ENCODE data around the gene FOSL2.

DNA sequence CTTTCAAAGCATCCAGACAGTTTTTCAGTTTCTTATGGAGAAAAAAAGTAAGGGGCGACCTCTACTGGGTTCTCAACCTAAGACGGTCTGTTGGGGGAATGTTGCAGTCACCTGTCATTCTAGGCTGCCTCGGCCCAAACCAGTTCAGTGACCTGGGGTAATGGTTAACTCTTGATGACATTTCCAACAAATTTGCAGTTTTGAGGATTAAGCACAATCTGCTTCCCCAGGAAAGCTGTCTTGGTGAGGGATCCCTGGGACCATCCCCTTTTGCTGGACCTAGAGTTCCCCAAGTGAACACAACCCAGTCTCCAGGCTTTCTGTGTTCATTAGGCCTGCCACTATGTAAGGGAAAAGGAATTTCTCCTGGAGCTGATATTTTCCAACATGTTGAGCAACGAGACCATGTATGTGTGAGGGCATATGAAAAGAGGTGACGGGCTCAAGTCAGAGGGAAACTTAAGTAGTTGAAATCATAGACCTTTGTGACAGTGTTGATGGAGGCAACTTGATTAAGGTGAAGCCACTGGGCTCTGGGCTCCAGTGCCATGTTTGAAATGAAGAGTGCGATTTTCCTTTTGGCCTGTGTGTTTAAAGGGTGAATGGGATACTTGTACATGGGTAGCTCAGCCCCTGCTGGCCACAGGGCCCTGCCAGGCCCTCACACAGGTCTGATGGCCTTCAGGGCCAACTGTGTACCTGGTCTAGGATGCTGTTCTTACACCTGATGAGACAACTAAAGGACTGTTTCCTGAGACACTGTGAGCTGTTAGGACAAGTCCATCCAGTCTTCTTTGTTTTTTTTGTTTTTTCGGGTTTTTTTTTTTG is 27.0 kb downstream of the FOSL2 start:
- no peak for TF ChIP-seq CTCF (IDR thresholded peaks at IDR 0.05; ENCODE audit: insufficient read depth, low read length)
- TF ChIP-seq POLR2AphosphoS5 (IDR thresholded peaks at IDR 0.05; ENCODE audit: low read depth): no peak
- no peak for TF ChIP-seq GABPA (IDR thresholded peaks at IDR 0.05; ENCODE audit: low read depth)
- TF ChIP-seq, protein P1, sequence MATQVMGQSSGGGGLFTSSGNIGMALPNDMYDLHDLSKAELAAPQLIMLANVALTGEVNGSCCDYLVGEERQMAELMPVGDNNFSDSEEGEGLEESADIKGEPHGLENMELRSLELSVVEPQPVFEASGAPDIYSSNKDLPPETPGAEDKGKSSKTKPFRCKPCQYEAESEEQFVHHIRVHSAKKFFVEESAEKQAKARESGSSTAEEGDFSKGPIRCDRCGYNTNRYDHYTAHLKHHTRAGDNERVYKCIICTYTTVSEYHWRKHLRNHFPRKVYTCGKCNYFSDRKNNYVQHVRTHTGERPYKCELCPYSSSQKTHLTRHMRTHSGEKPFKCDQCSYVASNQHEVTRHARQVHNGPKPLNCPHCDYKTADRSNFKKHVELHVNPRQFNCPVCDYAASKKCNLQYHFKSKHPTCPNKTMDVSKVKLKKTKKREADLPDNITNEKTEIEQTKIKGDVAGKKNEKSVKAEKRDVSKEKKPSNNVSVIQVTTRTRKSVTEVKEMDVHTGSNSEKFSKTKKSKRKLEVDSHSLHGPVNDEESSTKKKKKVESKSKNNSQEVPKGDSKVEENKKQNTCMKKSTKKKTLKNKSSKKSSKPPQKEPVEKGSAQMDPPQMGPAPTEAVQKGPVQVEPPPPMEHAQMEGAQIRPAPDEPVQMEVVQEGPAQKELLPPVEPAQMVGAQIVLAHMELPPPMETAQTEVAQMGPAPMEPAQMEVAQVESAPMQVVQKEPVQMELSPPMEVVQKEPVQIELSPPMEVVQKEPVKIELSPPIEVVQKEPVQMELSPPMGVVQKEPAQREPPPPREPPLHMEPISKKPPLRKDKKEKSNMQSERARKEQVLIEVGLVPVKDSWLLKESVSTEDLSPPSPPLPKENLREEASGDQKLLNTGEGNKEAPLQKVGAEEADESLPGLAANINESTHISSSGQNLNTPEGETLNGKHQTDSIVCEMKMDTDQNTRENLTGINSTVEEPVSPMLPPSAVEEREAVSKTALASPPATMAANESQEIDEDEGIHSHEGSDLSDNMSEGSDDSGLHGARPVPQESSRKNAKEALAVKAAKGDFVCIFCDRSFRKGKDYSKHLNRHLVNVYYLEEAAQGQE (IDR thresholded peaks at IDR 0.05; ENCODE audit: insufficient replicate concordance, low read depth): no peak

Data from HL-60 (cell line).